Transverse colon (tissue), 3 donors: Measurements from ENCODE around the gene CASQ1.

Source experiments
- CTCF ChIP-seq, 5 experiments: fragments of 200-600 bp in 3 of 5; fragments of 450-650 bp in 2 of 5; sonication (generic) in 3 of 5; IDR thresholded peaks; 1 replicate in 2 of 5; 2 replicates in 3 of 5; pipeline ENCODE4 v1.5.1; 2016 to 2017; ENCODE audit warnings: antibody characterized with exemption in 5 of 5, inconsistent platforms in 3 of 5, mild to moderate bottlenecking in 2 of 5, moderate library complexity in 1 of 5
- POLR2A ChIP-seq: fragments of 450-650 bp; IDR thresholded peaks from one replicate; pipeline ENCODE4 v1.6.1; 2016; ENCODE audit warnings: antibody characterized with exemption, mild to moderate bottlenecking, moderate library complexity

- TF ChIP-seq POLR2A (no peak), CTCF (IDR thresholded peaks at IDR 0.05) (no peak)
Observed at GRCh38 chr1:160167056-160167455, 23.3 kb upstream of the CASQ1 start.
